GM18867 (cell line): ENCODE results near the gene CST9.
A peak's percentile ranks its signal among the peaks of the same experiment; 100 is the strongest.
"Not testable (repeated sequence)": the region's sequence is repeated elsewhere in the genome, so short reads cannot be mapped to it uniquely, and the experiment has no call there.

ENCODE experiments used
- ATAC-seq: cut with Tn5 transposase; IDR thresholded peaks from one replicate; pipeline ENCODE4 v1.9.1; 2021; ENCODE audit warnings: mild to moderate bottlenecking, moderate library complexity; ENCODE audit not compliant: unreplicated experiment

Gene CST9

GRCh38 chr20:23624324-23624691 is 18.6 kb upstream of the CST9 start:
- no peak for ATAC-seq

GRCh38 chr20:23623666-23624323 is 18.1 kb upstream of the CST9 start:
- ATAC-seq = no peak

GRCh38 chr20:23622839-23623343 is 17.2 kb upstream of the CST9 start:
- ATAC-seq = no peak

- ATAC-seq = not testable (repeated sequence)
These were observed 16.7 kb upstream of the CST9 start for GRCh38 chr20:23622401-23622800.

- not testable (repeated sequence) for ATAC-seq
These were observed 15.1 kb upstream of the CST9 start for GRCh38 chr20:23620670-23621386.

GRCh38 chr20:23614163-23614562 is 8.4 kb upstream of the CST9 start:
- no peak for ATAC-seq

GRCh38 chr20:23613676-23614075 is 8.0 kb upstream of the CST9 start:
- ATAC-seq = no peak

- no peak for ATAC-seq
These were observed 6.7 kb upstream of the CST9 start for GRCh38 chr20:23612396-23612795.

GRCh38 chr20:23609486-23610109 is 3.9 kb upstream of the CST9 start:
- ATAC-seq = no peak

GRCh38 chr20:23608251-23608846 is 2.6 kb upstream of the CST9 start:
- no peak for ATAC-seq

GRCh38 chr20:23607497-23608245 is 2.0 kb upstream of the CST9 start:
- ATAC-seq = no peak

GRCh38 chr20:23606652-23607049 is 934 bp upstream of the CST9 start:
- ATAC-seq = peak; percentile 91

- ATAC-seq = no peak
These were observed 1.4 kb downstream of the CST9 start for GRCh38 chr20:23604306-23604705.

GRCh38 chr20:23603321-23603720 is 2.4 kb downstream of the CST9 start:
- ATAC-seq = no peak

GRCh38 chr20:23602699-23603098 is 3.0 kb downstream of the CST9 start:
- no peak for ATAC-seq

- ATAC-seq = no peak
These were observed 3.5 kb downstream of the CST9 start for GRCh38 chr20:23602241-23602640.

GRCh38 chr20:23601715-23602114 is 4.0 kb downstream of the CST9 start:
- ATAC-seq = no peak

GRCh38 chr20:23598481-23598880 is 7.2 kb downstream of the CST9 start:
- ATAC-seq = no peak

GRCh38 chr20:23596579-23597250 is 9.0 kb downstream of the CST9 start:
- ATAC-seq = no peak

GRCh38 chr20:23595941-23596340 is 9.8 kb downstream of the CST9 start:
- ATAC-seq = no peak
